Right lobe of liver (tissue), 4 donors: Measurements from ENCODE around the gene RPP38.

Source experiments
- CTCF ChIP-seq, 4 donors: fragments of 200-600 bp in 3 of 4; fragments of 450-650 bp in 1 of 4; IDR thresholded peaks; one replicate each; pipeline versions ENCODE4 v1.5.1 to v1.8.0; 2016 to 2022; ENCODE audit warnings: antibody characterized with exemption in 4 of 4, mild to moderate bottlenecking in 2 of 4
- POLR2A ChIP-seq: fragments of 450-650 bp; IDR thresholded peaks from one replicate; pipeline ENCODE4 v1.6.1; 2017; ENCODE audit warnings: antibody characterized with exemption, mild to moderate bottlenecking
- donor health status: DM: no; HTN: no; CAD: no.
- donor health status: DM: no; HTN: no; CAD: no.
- donor health status: DM: no; HTN: yes; CAD: no.

DNA sequence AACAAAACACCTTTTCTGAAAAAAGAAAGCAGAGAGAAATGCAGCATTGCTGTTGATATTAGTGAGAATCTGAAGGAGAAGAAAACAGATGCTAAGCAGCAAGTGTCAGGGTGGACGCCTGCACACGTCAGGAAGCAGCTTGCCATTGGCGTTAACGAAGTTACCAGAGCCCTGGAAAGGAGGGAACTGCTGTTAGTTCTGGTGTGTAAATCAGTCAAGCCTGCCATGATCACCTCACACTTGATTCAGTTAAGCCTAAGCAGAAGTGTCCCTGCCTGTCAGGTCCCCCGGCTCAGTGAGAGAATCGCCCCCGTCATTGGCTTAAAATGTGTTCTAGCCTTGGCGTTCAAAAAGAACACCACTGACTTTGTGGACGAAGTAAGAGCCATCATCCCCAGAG is 6.4 kb downstream of the RPP38 start:
- TF ChIP-seq POLR2A (no peak), CTCF (IDR thresholded peaks at IDR 0.05) (no peak)
